Left ventricle myocardium inferior (tissue), 1 donor: ENCODE measurements around the gene SYK. TPM values are rescaled to one million over a fixed set of nuclear protein-coding genes. Genes with fewer than 3 reads are reported as not detected.

ENCODE experiments used
- DNase-seq: peaks from one replicate; pipeline ENCODE4 v3.0.0-alpha.2; 2020
- H3K27ac ChIP-seq: fragments of 200-600 bp; replicated peaks from 2 replicates; pipeline ENCODE4 v1.8.0; 2021
- H3K27me3 ChIP-seq: fragments of 200-600 bp; 2 replicates; pipeline ENCODE4 v1.8.0; 2021; ENCODE audit warnings: low read depth
- H3K36me3 ChIP-seq: fragments of 200-600 bp; 2 replicates; pipeline ENCODE4 v1.8.0; 2021
- H3K4me1 ChIP-seq: fragments of 200-600 bp; 2 replicates; pipeline ENCODE4 v1.8.0; 2021
- H3K4me3 ChIP-seq: fragments of 200-600 bp; 2 replicates; pipeline ENCODE4 v1.8.0; 2021; ENCODE audit warnings: mild to moderate bottlenecking, moderate library complexity
- H3K9me3 ChIP-seq: fragments of 200-600 bp; replicated peaks from 2 replicates; pipeline ENCODE4 v1.8.0; 2021
- CTCF ChIP-seq: fragments of 200-600 bp; IDR thresholded peaks from 2 replicates; pipeline ENCODE4 v1.8.0; 2021; ENCODE audit warnings: antibody characterized with exemption, mild to moderate bottlenecking, borderline replicate concordance
- intact Hi-C: fragments of 100-400 bp; cut with micrococcal nuclease; formaldehyde crosslinking; loops from one replicate; pipeline ENCODE4 v1.11.0; 2022
- total RNA-seq: library from RNA; stranded (reverse); fragmentation: NEBNext Ultra II Directional; extraction: Animal tissue kit (Norgen Biotek cat#: 25700); gene quantifications from one replicate; pipeline ENCODE4 v1.2.1, GENCODE V29; 2021
- donor health status: DM: no; HTN: yes; CAD: no; lungs with severe emphysema.

Gene SYK
- total RNA-seq, 1 donor from 2014 or later = 5.4 TPM

GRCh38 chr9:90826326-90827020 is 24.9 kb downstream of the SYK start:
- Histone ChIP-seq H3K4me3 (no peak overlapping the region), H3K4me1 (no peaks in the 10 kb centered on the region), H3K27me3 (peaks cover 60% of the 10 kb centered on the region), H3K9me3 (peaks cover 14% of the 10 kb centered on the region), H3K27ac (no peak overlapping the region), H3K36me3 (peaks cover 4% of the 10 kb centered on the region)
- no peak for DNase-seq
- intact Hi-C loops = no loop called here
- TF ChIP-seq CTCF = no peak

- no peak for DNase-seq
- H3K4me1 ChIP-seq = no peaks in the 10 kb centered on the region
- H3K27me3 ChIP-seq = peaks cover 57% of the 10 kb centered on the region
- H3K9me3 ChIP-seq = peaks cover 14% of the 10 kb centered on the region
- intact Hi-C loops = no loop called here
- H3K36me3 ChIP-seq = peaks cover 4% of the 10 kb centered on the region
- no peak for TF ChIP-seq CTCF
- H3K27ac ChIP-seq = no peak overlapping the region
- H3K4me3 ChIP-seq = no peak overlapping the region
These were observed 25.7 kb downstream of the SYK start for GRCh38 chr9:90827181-90827871.

- H3K4me3 ChIP-seq = no peak overlapping the region
- DNase-seq = no peak
- H3K27ac ChIP-seq = no peak overlapping the region
- no peaks in the 10 kb centered on the region for H3K4me1 ChIP-seq
- TF ChIP-seq CTCF = no peak
- no peaks in the 10 kb centered on the region for H3K36me3 ChIP-seq
- H3K27me3 ChIP-seq = peaks cover 51% of the 10 kb centered on the region
- no peaks in the 10 kb centered on the region for H3K9me3 ChIP-seq
- intact Hi-C loops = no loop called here
These were observed 28.4 kb downstream of the SYK start for GRCh38 chr9:90830051-90830450.

GRCh38 chr9:90830977-90831376 is 29.4 kb downstream of the SYK start:
- no peak for DNase-seq
- Histone ChIP-seq H3K4me3 (no peak overlapping the region), H3K36me3 (no peaks in the 10 kb centered on the region), H3K27ac (no peak overlapping the region), H3K4me1 (no peaks in the 10 kb centered on the region), H3K9me3 (no peaks in the 10 kb centered on the region), H3K27me3 (peaks cover 45% of the 10 kb centered on the region)
- TF ChIP-seq CTCF = no peak
- intact Hi-C loops = no loop called here

GRCh38 chr9:90832261-90832660 is 30.6 kb downstream of the SYK start:
- no peak for DNase-seq
- no peak for TF ChIP-seq CTCF
- intact Hi-C loops = no loop called here
- Histone ChIP-seq H3K27me3 (peaks cover 32% of the 10 kb centered on the region), H3K9me3 (no peaks in the 10 kb centered on the region), H3K36me3 (no peaks in the 10 kb centered on the region), H3K27ac (no peak overlapping the region), H3K4me3 (no peak overlapping the region), H3K4me1 (no peaks in the 10 kb centered on the region)
